ENCODE results near the gene TRAPPC10.

TRAPPC10 gene

GRCh38 chr21:43986544-43987451, 25.3 kb upstream of the TRAPPC10 start:
- TF ChIP-seq CTCF (IDR thresholded peaks at IDR 0.05; ENCODE audit: low read length, missing control alignments), result no peak
- H3K4me3 ChIP-seq (replicated peaks; ENCODE audit: low read depth, low read length), result no peak overlapping the region
- no peak for DNase-seq (ENCODE audit: low read depth)

GRCh38 chr21:43987509-43987908, 24.6 kb upstream of the TRAPPC10 start:
- no peak for DNase-seq (ENCODE audit: low read depth)
- H3K4me3 ChIP-seq (replicated peaks; ENCODE audit: low read depth, low read length), result no peak overlapping the region
- TF ChIP-seq CTCF (IDR thresholded peaks at IDR 0.05; ENCODE audit: low read length, missing control alignments), result no peak

GRCh38 chr21:43988016-43988415, 24.1 kb upstream of the TRAPPC10 start:
- TF ChIP-seq CTCF (IDR thresholded peaks at IDR 0.05; ENCODE audit: low read length, missing control alignments), result no peak

GRCh38 chr21:43988506-43989230, 23.4 kb upstream of the TRAPPC10 start:
- no peak for DNase-seq (ENCODE audit: low read depth)
- TF ChIP-seq CTCF (IDR thresholded peaks at IDR 0.05; ENCODE audit: low read length, missing control alignments), result no peak
- no peak overlapping the region for H3K4me3 ChIP-seq (replicated peaks; ENCODE audit: low read depth, low read length)

More at GRCh38 chr21:43988016-43988415, 24.1 kb upstream of the TRAPPC10 start:
- no peak overlapping the region for H3K4me3 ChIP-seq (replicated peaks; ENCODE audit: low read depth, low read length)
- DNase-seq (ENCODE audit: low read depth), result no peak

- no peak for DNase-seq (ENCODE audit: low read depth)
- no peak for TF ChIP-seq CTCF (IDR thresholded peaks at IDR 0.05; ENCODE audit: low read length, missing control alignments)
These were observed 22.7 kb upstream of the TRAPPC10 start for GRCh38 chr21:43989401-43989800.

GRCh38 chr21:43991447-43991991, 20.6 kb upstream of the TRAPPC10 start:
- no peak for DNase-seq (ENCODE audit: low read depth)
- H3K4me3 ChIP-seq (replicated peaks; ENCODE audit: low read depth, low read length), result no peak overlapping the region
- no peak for TF ChIP-seq CTCF (IDR thresholded peaks at IDR 0.05; ENCODE audit: low read length, missing control alignments)

More at GRCh38 chr21:43989401-43989800, 22.7 kb upstream of the TRAPPC10 start:
- no peak overlapping the region for H3K4me3 ChIP-seq (replicated peaks; ENCODE audit: low read depth, low read length)
